ENCODE results near the gene NOTO. TPM values are rescaled to one million over a fixed set of nuclear protein-coding genes. Genes with fewer than 3 reads are reported as not detected.

NOTO gene
- total and polyA plus RNA-seq, 2 of the 8 experiments (the other 6 are each of a cell fraction or from before 2014, with no cell fraction given), result 0.33 to 0.54 TPM

DNA sequence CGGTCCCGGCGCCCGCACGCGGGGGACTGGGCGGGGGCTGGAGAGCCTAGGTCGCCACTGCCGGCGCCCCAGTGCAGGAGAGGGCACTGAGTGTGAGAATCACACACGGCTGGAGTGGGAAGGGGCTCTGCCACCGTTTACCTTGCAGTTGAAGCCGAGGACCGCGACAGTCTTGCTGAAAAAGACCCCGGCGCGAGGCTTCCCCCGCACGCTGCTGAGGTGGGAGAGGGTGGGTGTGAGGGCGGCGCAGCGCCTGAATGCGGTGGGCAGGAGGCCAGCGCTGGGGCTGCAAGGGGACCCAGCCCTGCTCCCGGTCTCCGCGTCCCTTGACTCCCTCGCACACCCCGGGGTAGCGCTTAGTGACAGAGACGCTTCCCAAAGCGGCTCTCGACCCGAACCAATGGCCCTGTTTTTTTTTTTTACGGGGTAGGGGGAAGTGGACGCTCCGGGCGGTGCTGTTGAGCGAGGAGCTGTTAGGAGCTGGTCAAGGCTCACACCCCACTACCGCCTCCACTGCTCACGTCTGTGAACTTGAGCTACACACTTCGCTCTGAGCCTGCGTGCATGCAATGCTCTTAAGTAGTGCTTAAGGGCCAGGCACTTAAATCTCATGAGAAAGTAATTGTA lies 794 bp downstream of the NOTO start:
- POLR2A ChIA-PET (ENCODE audit: partially characterized antibody), result interaction anchor here (0.7 to 2.5 kb wide), 2 partner anchors 9 to 26 kb away, joined by 3 to 17 read pairs; no protein-coding TSS in a partner anchor
- Histone ChIP-seq H2BK12ac (ENCODE audit: low read depth, low read length) (0 out of 2 replicates have a peak overlapping the region, but pooled peaks have one; percentile 75), H2BK120ac (replicated peaks; ENCODE audit: low read depth, low read length) (peak overlapping the region; percentile 92), H3K23ac (ENCODE audit: insufficient read length) (no peak overlapping the region), H2BK15ac (ENCODE audit: low read length) (peak overlapping the region; percentile 72; the same call in 1 of the 2 replicates), H3K4me2 (ENCODE audit: insufficient read depth in 1 of 2, low read depth in 2 of 2, low read length in 2 of 2) (peak overlapping the region; percentile 73 to 80), H2BK20ac (ENCODE audit: low read length) (no peak overlapping the region), H3K4me3 (ENCODE audit: extremely low read depth in 1 of 4, insufficient read depth in 2 of 4, low read depth in 3 of 4, low read length in 4 of 4) (peak overlapping the region; percentile 26 to 57 (median 42)), H3K4me1 (replicated peaks in 1 of 4; ENCODE audit: control insufficient read depth in 3 of 4, insufficient read depth in 4 of 4, low read length in 3 of 4) (peaks cover 0 to 2% (median 0%) of the 10 kb centered on the region in 4 experiments; a peak in 2 of 7 replicates), H3K27me3 (replicated peaks in 1 of 4; ENCODE audit: control insufficient read depth in 3 of 4, extremely low read depth in 1 of 4, insufficient read depth in 3 of 4, low read length in 3 of 4) (peaks cover 14 to 35% (median 25%) of the 10 kb centered on the region in 4 experiments), H4K5ac (ENCODE audit: insufficient read length, low read depth, low read length) (no peak overlapping the region), H3K27ac (ENCODE audit: low read depth, low read length) (no peak overlapping the region), H3K56ac (replicated peaks; ENCODE audit: insufficient read length, low read depth, low read length) (no peak overlapping the region), H4K20me1 (replicated peaks in 1 of 2; ENCODE audit: control insufficient read depth in 1 of 2, insufficient read depth in 2 of 2, low read length in 2 of 2) (no peaks in the 10 kb centered on the region), H3K4ac (replicated peaks; ENCODE audit: insufficient read length, low read depth, low read length) (no peak overlapping the region), H2AK5ac (ENCODE audit: low read depth, low read length) (no peak overlapping the region), H3K36me3 (ENCODE audit: control insufficient read depth in 2 of 4, insufficient read depth in 4 of 4, low read length in 3 of 4) (no peaks in the 10 kb centered on the region), H3K79me1 (ENCODE audit: low read depth, low read length) (no peaks in the 10 kb centered on the region), H3K79me2 (ENCODE audit: control insufficient read depth in 1 of 2, insufficient read depth in 2 of 2, low read length in 2 of 2) (no peaks in the 10 kb centered on the region), H3K23me2 (ENCODE audit: low read depth, low read length) (peaks cover 10% of the 10 kb centered on the region), H2BK5ac (ENCODE audit: low read depth, low read length) (peak overlapping the region; percentile 24; the same call in 1 of the 2 replicates), H3K14ac (ENCODE audit: insufficient read length) (no peak overlapping the region), H3K18ac (ENCODE audit: extremely low read depth, low read length) (peak overlapping the region; percentile 71), H2AFZ (ENCODE audit: low read length) (peak overlapping the region; percentile 1; the same call in 1 of the 2 replicates), H4K91ac (replicated peaks; ENCODE audit: insufficient read length, low read length) (no peak overlapping the region), H4K8ac (ENCODE audit: extremely low read depth, insufficient read depth, low read length) (peak overlapping the region; percentile 35), H3K9me3 (ENCODE audit: insufficient read depth in 2 of 2, low read depth in 1 of 2, low read length in 1 of 2) (no peaks in the 10 kb centered on the region), H3K9ac (replicated peaks in 1 of 4; ENCODE audit: extremely low read depth in 1 of 4, low read depth in 3 of 4, low read length in 3 of 4) (no peak overlapping the region; a peak in 1 of 7 replicates)
- TF ChIP-seq, protein P1, sequence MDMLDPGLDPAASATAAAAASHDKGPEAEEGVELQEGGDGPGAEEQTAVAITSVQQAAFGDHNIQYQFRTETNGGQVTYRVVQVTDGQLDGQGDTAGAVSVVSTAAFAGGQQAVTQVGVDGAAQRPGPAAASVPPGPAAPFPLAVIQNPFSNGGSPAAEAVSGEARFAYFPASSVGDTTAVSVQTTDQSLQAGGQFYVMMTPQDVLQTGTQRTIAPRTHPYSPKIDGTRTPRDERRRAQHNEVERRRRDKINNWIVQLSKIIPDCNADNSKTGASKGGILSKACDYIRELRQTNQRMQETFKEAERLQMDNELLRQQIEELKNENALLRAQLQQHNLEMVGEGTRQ (IDR thresholded peaks at IDR 0.05; ENCODE audit: low read length), result no peak
- TF ChIP-seq CTBP2 (IDR thresholded peaks at IDR 0.05; ENCODE audit: borderline replicate concordance, insufficient read depth, insufficient read length, low read length), result peak; percentile 43
- no peak for TF ChIP-seq POLR2A (IDR thresholded peaks at IDR 0.05; ENCODE audit: control extremely low read depth in 1 of 2, low read depth in 2 of 2, low read length in 2 of 2)
- peak; percentile 84 for TF ChIP-seq EZH2 (IDR thresholded peaks at IDR 0.05; ENCODE audit: low read depth, low read length, severe bottlenecking)
- TF ChIP-seq, protein P2, sequence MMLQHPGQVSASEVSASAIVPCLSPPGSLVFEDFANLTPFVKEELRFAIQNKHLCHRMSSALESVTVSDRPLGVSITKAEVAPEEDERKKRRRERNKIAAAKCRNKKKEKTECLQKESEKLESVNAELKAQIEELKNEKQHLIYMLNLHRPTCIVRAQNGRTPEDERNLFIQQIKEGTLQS (IDR thresholded peaks at IDR 0.05; ENCODE audit: insufficient read depth, low read depth, low read length), result no peak
- TF ChIP-seq, protein P3, sequence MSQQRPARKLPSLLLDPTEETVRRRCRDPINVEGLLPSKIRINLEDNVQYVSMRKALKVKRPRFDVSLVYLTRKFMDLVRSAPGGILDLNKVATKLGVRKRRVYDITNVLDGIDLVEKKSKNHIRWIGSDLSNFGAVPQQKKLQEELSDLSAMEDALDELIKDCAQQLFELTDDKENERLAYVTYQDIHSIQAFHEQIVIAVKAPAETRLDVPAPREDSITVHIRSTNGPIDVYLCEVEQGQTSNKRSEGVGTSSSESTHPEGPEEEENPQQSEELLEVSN (IDR thresholded peaks at IDR 0.05), result peak; percentile 35; the same call in 1 of the 2 replicates
- TF ChIP-seq SUZ12 (IDR thresholded peaks at IDR 0.05; ENCODE audit: low read length), result peak; percentile 84
- CTCF ChIA-PET (ENCODE audit: partially characterized antibody), result interaction anchor here (0.6 to 2.3 kb wide), 5 partner anchors 9 to 1705 kb away, joined by 3 to 11 read pairs (median 6); no protein-coding TSS in a partner anchor
- no peak for DNase-seq (ENCODE audit: low read depth in 1 of 2, low spot score in 2 of 2)
- WGBS, 2 experiments (ENCODE audit: extremely low coverage in 1 of 2, insufficient coverage in 1 of 2, insufficient read length in 1 of 2, insufficient replicate concordance in 2 of 2, low coverage in 1 of 2, low lambda C conversion rate in 2 of 2, missing lambda C conversion rate in 1 of 2), result 6% methylated on average over 39 of the region's 44 CpGs; no CpG with 5 or more reads in 1 of the 2 experiments
- no peak for FAIRE-seq

Data from H1 (cell line).